Measurements from ENCODE around the gene EXOSC2. TPM values are rescaled to one million over a fixed set of nuclear protein-coding genes. Genes with fewer than 3 reads are reported as not detected.

EXOSC2 gene, protein sequence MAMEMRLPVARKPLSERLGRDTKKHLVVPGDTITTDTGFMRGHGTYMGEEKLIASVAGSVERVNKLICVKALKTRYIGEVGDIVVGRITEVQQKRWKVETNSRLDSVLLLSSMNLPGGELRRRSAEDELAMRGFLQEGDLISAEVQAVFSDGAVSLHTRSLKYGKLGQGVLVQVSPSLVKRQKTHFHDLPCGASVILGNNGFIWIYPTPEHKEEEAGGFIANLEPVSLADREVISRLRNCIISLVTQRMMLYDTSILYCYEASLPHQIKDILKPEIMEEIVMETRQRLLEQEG
- total RNA-seq (2022; extraction: Qiagen RNA extraction; ENCODE audit: low read depth) = 59.4 to 72.7 TPM (median 60.8 TPM) in 5 replicates

GRCh38 chr9:130693426-130694191, at the start of gene EXOSC2:
TSS of gene EXOSC2 (plus strand) at chr9:130693780. CDS start at chr9:130693792, 12 bp downstream.

GRCh38 chr9:130664251-130665028, 29.1 kb upstream of the EXOSC2 start, which contains the start of gene PRDM12:
TSS of gene PRDM12 (plus strand) at chr9:130664594. CDS start at chr9:130664654, 60 bp downstream.

Other genes starting within 250 kb of the EXOSC2 start
- 14.7 to 17.4 TPM (median 15.4 TPM) in 5 replicates for gene ASS1, start 248.8 kb upstream of the EXOSC2 start, total RNA-seq (2022; extraction: Qiagen RNA extraction; ENCODE audit: low read depth)
- 48.8 to 58.4 TPM (median 54.2 TPM) in 5 replicates for gene FUBP3, start 114.2 kb upstream of the EXOSC2 start, total RNA-seq (2022; extraction: Qiagen RNA extraction; ENCODE audit: low read depth)
- 0.26 to 0.34 TPM (median 0.28 TPM) in 5 replicates for gene PRDM12, start 29.2 kb upstream of the EXOSC2 start, total RNA-seq (2022; extraction: Qiagen RNA extraction; ENCODE audit: low read depth)
- 40.7 to 58.9 TPM (median 52.2 TPM) in 5 replicates for gene ABL1, start 141.5 kb downstream of the EXOSC2 start, total RNA-seq (2022; extraction: Qiagen RNA extraction; ENCODE audit: low read depth)
- gene QRFP, start 203.0 kb downstream of the EXOSC2 start, total RNA-seq (2022; extraction: Qiagen RNA extraction; ENCODE audit: low read depth) = not detected in 5 replicates
- 7.5 to 14.4 TPM (median 11.3 TPM) in 5 replicates for gene FIBCD1, start 245.5 kb downstream of the EXOSC2 start, total RNA-seq (2022; extraction: Qiagen RNA extraction; ENCODE audit: low read depth)